GM23338 (cell line): Measurements from ENCODE around the gene NIPA2. TPM values are rescaled to one million over a fixed set of nuclear protein-coding genes. Genes with fewer than 3 reads are reported as not detected.
A peak's percentile ranks its signal among the peaks of the same experiment; 100 is the strongest.

Experiments used
- ATAC-seq: fragments of 200-7000 bp; cut with Tn5 transposase; 3 replicates; pipeline ENCODE4 v1.9.1; 2020
- DNase-seq: peaks from one replicate; pipeline ENCODE4 v3.0.0-alpha.2; 2015; ENCODE audit warnings: low spot score
- H2AFZ ChIP-seq: fragments of 200-600 bp; sonication (generic); 2 replicates; pipeline ENCODE4 v1.8.0; 2016; ENCODE audit warnings: antibody characterized with exemption, mild to moderate bottlenecking, moderate library complexity
- H3F3A ChIP-seq: fragments of 200-600 bp; sonication (generic); replicated peaks from 2 replicates; pipeline ENCODE4 v1.8.0; 2017; ENCODE audit warnings: antibody characterized with exemption, mixed run types, low read depth
- H3K27ac ChIP-seq: fragments of 200-600 bp; sonication (generic); 2 replicates; pipeline ENCODE4 v1.6.1; 2016; ENCODE audit warnings: low read depth
- H3K27me3 ChIP-seq: fragments of 200-600 bp; sonication (generic); 2 replicates; pipeline ENCODE4 v1.8.0; 2016; ENCODE audit warnings: mild to moderate bottlenecking, mixed run types, moderate library complexity; ENCODE audit not compliant: insufficient read depth
- H3K36me3 ChIP-seq: fragments of 200-600 bp; sonication (generic); 2 replicates; pipeline ENCODE4 v1.8.0; 2016; ENCODE audit warnings: mild to moderate bottlenecking; ENCODE audit not compliant: insufficient read depth
- H3K4me1 ChIP-seq: fragments of 200-600 bp; sonication (generic); 2 replicates; pipeline ENCODE4 v1.8.0; 2016; ENCODE audit warnings: mild to moderate bottlenecking, moderate library complexity; ENCODE audit not compliant: insufficient read depth
- H3K4me2 ChIP-seq: fragments of 200-600 bp; sonication (generic); 2 replicates; pipeline ENCODE4 v1.7.1; 2017; ENCODE audit warnings: mixed run types
- H3K4me3 ChIP-seq: fragments of 200-600 bp; sonication (generic); 2 replicates; pipeline ENCODE4 v1.6.1; 2016; ENCODE audit warnings: mixed run types
- H3K79me2 ChIP-seq: fragments of 200-600 bp; sonication (generic); replicated peaks from 2 replicates; pipeline ENCODE4 v1.8.0; 2017; ENCODE audit warnings: mild to moderate bottlenecking; ENCODE audit not compliant: insufficient read depth
- H3K9me2 ChIP-seq: fragments of 200-600 bp; sonication (generic); 2 replicates; pipeline ENCODE4 v1.8.0; 2017; ENCODE audit not compliant: insufficient read depth
- H4K20me1 ChIP-seq: fragments of 200-600 bp; sonication (generic); replicated peaks from 2 replicates; pipeline ENCODE4 v1.8.0; 2017; ENCODE audit warnings: mild to moderate bottlenecking; ENCODE audit not compliant: insufficient read depth
- H3K27ac Mint-ChIP-seq: 2 replicates; pipeline ENCODE4 v1.8.0; 2020; ENCODE audit warnings: inconsistent platforms, mild to moderate bottlenecking, moderate library complexity, mixed read lengths
- H3K27me3 Mint-ChIP-seq: 3 replicates; pipeline ENCODE4 v1.8.0; 2022; ENCODE audit warnings: low read depth, mild to moderate bottlenecking, moderate library complexity, mixed read lengths, inconsistent platforms; ENCODE audit not compliant: insufficient read depth, poor library complexity
- H3K36me3 Mint-ChIP-seq: 3 replicates; pipeline ENCODE4 v1.8.0; 2021; ENCODE audit warnings: low read depth, mild to moderate bottlenecking, inconsistent platforms, moderate library complexity, mixed read lengths
- H3K4me1 Mint-ChIP-seq: 3 replicates; pipeline ENCODE4 v1.8.0; 2020; ENCODE audit warnings: mild to moderate bottlenecking, inconsistent platforms, mixed read lengths
- H3K4me3 Mint-ChIP-seq: 3 replicates; pipeline ENCODE4 v1.8.0; 2021; ENCODE audit warnings: moderate library complexity, mild to moderate bottlenecking, inconsistent platforms, mixed read lengths
- H3K9me3 Mint-ChIP-seq: 3 replicates; pipeline ENCODE4 v1.8.0; 2020; ENCODE audit warnings: moderate library complexity, mild to moderate bottlenecking, inconsistent platforms, mixed read lengths
- CREB1 ChIP-seq: fragments of 250-450 bp; sonication (Bioruptor Pico); IDR thresholded peaks from 2 replicates; pipeline ENCODE4 v1.5.0; 2020; ENCODE audit warnings: low read depth, mild to moderate bottlenecking, moderate library complexity
- EZH2 ChIP-seq: fragments of 200-600 bp; sonication (generic); IDR thresholded peaks from one replicate; pipeline ENCODE4 v1.8.0; 2017; ENCODE audit warnings: antibody characterized with exemption, mild to moderate bottlenecking, low read depth; ENCODE audit not compliant: unreplicated experiment
- JUNB ChIP-seq: IDR thresholded peaks from one replicate; pipeline ENCODE4 v1.6.1; 2016; ENCODE audit warnings: antibody characterized with exemption; ENCODE audit not compliant: unreplicated experiment
- NANOG ChIP-seq: IDR thresholded peaks from 2 replicates; pipeline ENCODE4 v1.6.1; 2016; ENCODE audit warnings: antibody characterized with exemption, borderline replicate concordance
- POLR2AphosphoS5 ChIP-seq: IDR thresholded peaks from 2 replicates; pipeline ENCODE4 v1.6.1; 2016; ENCODE audit warnings: antibody characterized with exemption, low read depth
- STAT1 ChIP-seq: IDR thresholded peaks from one replicate; pipeline ENCODE4 v1.6.1; 2016; ENCODE audit warnings: antibody characterized with exemption; ENCODE audit not compliant: unreplicated experiment
- ZNF331 ChIP-seq: fragments of 250-450 bp; sonication (Bioruptor Pico); IDR thresholded peaks from 2 replicates; pipeline ENCODE4 v1.5.0; 2020; ENCODE audit warnings: low read depth, mild to moderate bottlenecking, moderate library complexity
- polyA plus RNA-seq: library from polyadenylated mRNA; unstranded; fragments of >200 nt; fragmentation: Nextera tagmentation; extraction: Ambion mirVana; gene quantifications from 2 replicates; pipeline ENCODE4 v1.2.1, GENCODE V29; 2016
- total RNA-seq: library from RNA; depleted of rRNA; stranded (reverse); fragments of >200 nt; shearing (Covaris generic); gene quantifications from 2 replicates; pipeline ENCODE4 v1.2.3, GENCODE V29; 2014
- TF ChIP-seq, protein P1 (sequence below), 2 experiments: fragments of 200-600 bp in 1 of 2; sonication (generic) in 1 of 2; conservative IDR thresholded peaks; 2 replicates each; pipeline versions ENCODE4 v1.5.1 to v1.6.1; 2016 to 2017; ENCODE audit warnings: antibody characterized with exemption in 2 of 2, low read depth in 2 of 2, mild to moderate bottlenecking in 2 of 2, moderate library complexity in 1 of 2
- TF ChIP-seq, protein P2 (sequence below): IDR thresholded peaks from one replicate; pipeline ENCODE4 v1.6.1; 2018; ENCODE audit warnings: antibody characterized with exemption; ENCODE audit not compliant: unreplicated experiment

The NIPA2 gene
- total and polyA plus RNA-seq, 2 experiments from 2014 or later: 35.0 to 105 TPM

DNA sequence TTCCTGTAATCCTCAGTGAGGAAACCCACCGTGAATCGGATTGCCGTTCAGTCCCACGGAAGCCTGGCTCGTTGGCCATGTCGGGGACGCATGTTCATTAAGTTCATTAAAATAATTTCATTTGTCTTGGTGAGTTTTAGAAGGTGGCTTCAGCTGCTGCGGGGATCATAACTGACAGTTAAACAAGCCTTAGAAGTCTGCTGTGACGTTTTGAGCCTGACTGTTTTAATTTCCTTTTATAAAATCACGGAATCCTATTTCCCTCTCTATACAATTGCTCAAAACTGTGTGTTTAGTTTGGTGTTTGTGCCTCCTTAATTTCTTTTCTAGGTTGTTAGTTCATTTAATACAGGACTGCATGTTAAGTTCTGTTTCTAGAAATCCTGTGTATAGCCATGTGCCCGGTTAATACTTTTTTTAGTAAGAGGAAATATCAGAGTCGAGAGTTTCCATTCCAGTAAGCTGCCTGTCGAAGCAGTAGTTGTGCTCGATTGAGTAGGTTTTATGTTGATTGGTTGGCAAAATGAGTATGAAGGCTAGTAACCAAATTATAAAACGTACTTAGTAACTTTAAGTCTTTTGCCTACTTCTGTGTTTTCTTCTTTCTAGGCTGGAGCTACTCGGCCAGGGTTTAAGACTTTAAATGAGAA, 705 bp downstream of the NIPA2 start (continued):
- TF ChIP-seq, protein P1, sequence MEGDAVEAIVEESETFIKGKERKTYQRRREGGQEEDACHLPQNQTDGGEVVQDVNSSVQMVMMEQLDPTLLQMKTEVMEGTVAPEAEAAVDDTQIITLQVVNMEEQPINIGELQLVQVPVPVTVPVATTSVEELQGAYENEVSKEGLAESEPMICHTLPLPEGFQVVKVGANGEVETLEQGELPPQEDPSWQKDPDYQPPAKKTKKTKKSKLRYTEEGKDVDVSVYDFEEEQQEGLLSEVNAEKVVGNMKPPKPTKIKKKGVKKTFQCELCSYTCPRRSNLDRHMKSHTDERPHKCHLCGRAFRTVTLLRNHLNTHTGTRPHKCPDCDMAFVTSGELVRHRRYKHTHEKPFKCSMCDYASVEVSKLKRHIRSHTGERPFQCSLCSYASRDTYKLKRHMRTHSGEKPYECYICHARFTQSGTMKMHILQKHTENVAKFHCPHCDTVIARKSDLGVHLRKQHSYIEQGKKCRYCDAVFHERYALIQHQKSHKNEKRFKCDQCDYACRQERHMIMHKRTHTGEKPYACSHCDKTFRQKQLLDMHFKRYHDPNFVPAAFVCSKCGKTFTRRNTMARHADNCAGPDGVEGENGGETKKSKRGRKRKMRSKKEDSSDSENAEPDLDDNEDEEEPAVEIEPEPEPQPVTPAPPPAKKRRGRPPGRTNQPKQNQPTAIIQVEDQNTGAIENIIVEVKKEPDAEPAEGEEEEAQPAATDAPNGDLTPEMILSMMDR (conservative IDR thresholded peaks at IDR 0.05; ENCODE audit: low read depth in 2 of 2): no peak
- no peak for TF ChIP-seq NANOG
- TF ChIP-seq, protein P2, sequence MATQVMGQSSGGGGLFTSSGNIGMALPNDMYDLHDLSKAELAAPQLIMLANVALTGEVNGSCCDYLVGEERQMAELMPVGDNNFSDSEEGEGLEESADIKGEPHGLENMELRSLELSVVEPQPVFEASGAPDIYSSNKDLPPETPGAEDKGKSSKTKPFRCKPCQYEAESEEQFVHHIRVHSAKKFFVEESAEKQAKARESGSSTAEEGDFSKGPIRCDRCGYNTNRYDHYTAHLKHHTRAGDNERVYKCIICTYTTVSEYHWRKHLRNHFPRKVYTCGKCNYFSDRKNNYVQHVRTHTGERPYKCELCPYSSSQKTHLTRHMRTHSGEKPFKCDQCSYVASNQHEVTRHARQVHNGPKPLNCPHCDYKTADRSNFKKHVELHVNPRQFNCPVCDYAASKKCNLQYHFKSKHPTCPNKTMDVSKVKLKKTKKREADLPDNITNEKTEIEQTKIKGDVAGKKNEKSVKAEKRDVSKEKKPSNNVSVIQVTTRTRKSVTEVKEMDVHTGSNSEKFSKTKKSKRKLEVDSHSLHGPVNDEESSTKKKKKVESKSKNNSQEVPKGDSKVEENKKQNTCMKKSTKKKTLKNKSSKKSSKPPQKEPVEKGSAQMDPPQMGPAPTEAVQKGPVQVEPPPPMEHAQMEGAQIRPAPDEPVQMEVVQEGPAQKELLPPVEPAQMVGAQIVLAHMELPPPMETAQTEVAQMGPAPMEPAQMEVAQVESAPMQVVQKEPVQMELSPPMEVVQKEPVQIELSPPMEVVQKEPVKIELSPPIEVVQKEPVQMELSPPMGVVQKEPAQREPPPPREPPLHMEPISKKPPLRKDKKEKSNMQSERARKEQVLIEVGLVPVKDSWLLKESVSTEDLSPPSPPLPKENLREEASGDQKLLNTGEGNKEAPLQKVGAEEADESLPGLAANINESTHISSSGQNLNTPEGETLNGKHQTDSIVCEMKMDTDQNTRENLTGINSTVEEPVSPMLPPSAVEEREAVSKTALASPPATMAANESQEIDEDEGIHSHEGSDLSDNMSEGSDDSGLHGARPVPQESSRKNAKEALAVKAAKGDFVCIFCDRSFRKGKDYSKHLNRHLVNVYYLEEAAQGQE: no peak

DNA sequence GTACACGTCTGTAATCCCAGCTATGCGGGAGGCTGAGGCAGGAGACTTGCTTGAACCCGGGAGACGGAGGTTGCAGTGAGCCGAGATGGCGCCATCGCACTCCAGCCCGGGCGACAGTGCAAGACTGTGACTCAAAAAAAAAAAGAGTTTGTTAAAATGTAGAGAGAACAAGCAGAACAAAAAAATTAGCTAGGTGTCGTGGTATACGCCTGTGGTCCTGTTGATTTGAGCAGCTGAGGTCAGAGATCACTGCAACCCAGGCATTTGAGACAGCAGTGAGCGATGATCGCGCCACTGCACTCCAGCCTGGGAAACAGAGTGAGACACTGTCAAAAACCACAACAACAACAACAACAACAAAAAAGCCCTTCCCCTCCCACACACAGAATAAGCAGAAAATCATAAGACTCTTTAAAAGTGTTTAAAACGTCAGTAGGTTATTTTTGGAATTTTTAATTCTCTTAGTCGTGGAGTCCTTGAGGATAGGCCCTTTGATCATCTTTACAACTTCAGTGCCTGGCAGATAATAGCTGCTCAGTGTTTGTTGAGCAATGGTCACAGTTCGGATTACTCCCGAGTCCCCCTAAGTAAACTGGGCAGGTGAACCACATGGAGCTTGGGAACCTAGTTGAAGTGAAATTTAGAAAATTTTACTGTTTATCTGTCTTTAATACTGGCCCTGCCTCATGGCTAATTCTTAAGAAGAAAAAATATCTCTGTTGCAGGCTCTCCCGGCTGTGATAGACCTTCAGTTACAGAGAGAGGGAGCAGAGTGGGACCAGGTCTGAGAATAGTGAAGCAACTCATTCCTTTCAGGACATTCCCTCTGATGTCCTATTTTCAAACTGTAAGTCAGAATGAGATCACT, 6.2 kb downstream of the NIPA2 start:
- Mint-ChIP-seq H3K27me3 (peaks cover 3% of the 10 kb centered on the region), H3K4me1 (peaks cover 47% of the 10 kb centered on the region), H3K4me3 (peak overlapping the region; percentile 25; the same call in 1 of the 3 replicates), H3K27ac (peak overlapping the region; percentile 94), H3K36me3 (peaks cover 62% of the 10 kb centered on the region), H3K9me3 (no peaks in the 10 kb centered on the region)
- peak overlapping the region; percentile 65 for H3K4me2 ChIP-seq
- H3K4me3 ChIP-seq: peak overlapping the region; percentile 12; the same call in 1 of the 2 replicates
- H4K20me1 ChIP-seq: peaks cover 44% of the 10 kb centered on the region
- H2AFZ ChIP-seq: no peak overlapping the region
- no peaks in the 10 kb centered on the region for H3K9me2 ChIP-seq
- peaks cover 100% of the 10 kb centered on the region for H3K79me2 ChIP-seq
- H3K27me3 ChIP-seq: no peaks in the 10 kb centered on the region
- H3F3A ChIP-seq: 0 out of 2 replicates have a peak, but pooled peaks cover 7% of the 10 kb centered on the region
- peaks cover 28% of the 10 kb centered on the region for H3K4me1 ChIP-seq
- TF ChIP-seq JUNB (no peak), ZNF331 (CRISPR knock-in tag) (no peak), STAT1 (no peak), POLR2AphosphoS5 (no peak), EZH2 (no peak), CREB1 (CRISPR knock-in tag) (no peak)
- TF ChIP-seq, protein P2: no peak
- DNase-seq: no peak
- H3K27ac ChIP-seq: peak overlapping the region; percentile 57
- ATAC-seq: peak; percentile 25
- H3K36me3 ChIP-seq: peaks cover 3% of the 10 kb centered on the region; the same call in 1 of the 2 replicates
